HG02884 (cell line): ENCODE data around the gene NEK7.

ENCODE experiments used
- ATAC-seq: cut with Tn5 transposase; IDR thresholded peaks from one replicate; pipeline ENCODE4 v1.9.1; 2021; ENCODE audit warnings: mild to moderate bottlenecking, moderate library complexity; ENCODE audit not compliant: unreplicated experiment

NEK7 gene

GRCh38 chr1:198141668-198142351 lies 15.0 kb upstream of the NEK7 start:
- ATAC-seq = no peak

- no peak for ATAC-seq
These were observed 13.0 kb upstream of the NEK7 start for GRCh38 chr1:198143797-198144196.

- ATAC-seq = no peak
These were observed 9.6 kb upstream of the NEK7 start for GRCh38 chr1:198147216-198147615.

GRCh38 chr1:198150369-198150768 lies 6.4 kb upstream of the NEK7 start:
- ATAC-seq = no peak

- ATAC-seq = no peak
These were observed 5.1 kb upstream of the NEK7 start for GRCh38 chr1:198151688-198152087.

- no peak for ATAC-seq
These were observed 3.7 kb upstream of the NEK7 start for GRCh38 chr1:198153103-198153502.

- no peak for ATAC-seq
These were observed 3.0 kb upstream of the NEK7 start for GRCh38 chr1:198153804-198154203.

GRCh38 chr1:198155253-198155652 lies 1.5 kb upstream of the NEK7 start:
- ATAC-seq = no peak

GRCh38 chr1:198156111-198156744 lies 570 bp upstream of the NEK7 start:
- peak; percentile 31 for ATAC-seq

- ATAC-seq = peak; percentile 36
These were observed 546 bp downstream of the NEK7 start for GRCh38 chr1:198157241-198157846.

GRCh38 chr1:198157847-198158725 lies 1.3 kb downstream of the NEK7 start:
- no peak for ATAC-seq

- ATAC-seq = peak; percentile 58
These were observed 2.2 kb downstream of the NEK7 start for GRCh38 chr1:198158735-198159589.

- no peak for ATAC-seq
These were observed 3.4 kb downstream of the NEK7 start for GRCh38 chr1:198160222-198160621.

- ATAC-seq = no peak
These were observed 4.3 kb downstream of the NEK7 start for GRCh38 chr1:198160946-198161614.

GRCh38 chr1:198161718-198162090 lies 4.9 kb downstream of the NEK7 start:
- no peak for ATAC-seq

GRCh38 chr1:198162091-198162767 lies 5.4 kb downstream of the NEK7 start:
- peak; percentile 26 for ATAC-seq

GRCh38 chr1:198165927-198166647 lies 9.3 kb downstream of the NEK7 start:
- ATAC-seq = no peak

- ATAC-seq = no peak
These were observed 10.1 kb downstream of the NEK7 start for GRCh38 chr1:198166900-198167299.
